OCI-LY1 (cell line): Measurements from ENCODE around the gene PCDHA2.
"Not testable (repeated sequence)": the region's sequence is repeated elsewhere in the genome, so short reads cannot be mapped to it uniquely, and the experiment has no call there.

Source experiments
- H2AFZ ChIP-seq: fragments of 200-600 bp; sonication (generic), shearing (Covaris generic); 2 replicates; pipeline ENCODE4 v1.6.0; 2014; ENCODE audit warnings: antibody characterized with exemption, mild to moderate bottlenecking, low read length
- H3F3A ChIP-seq: fragments of 200-600 bp; sonication (generic), shearing (Covaris generic); 2 replicates; pipeline ENCODE4 v1.6.0; 2014; ENCODE audit warnings: mild to moderate bottlenecking, antibody characterized with exemption, low read length, moderate library complexity; ENCODE audit not compliant: insufficient read depth
- H3K27ac ChIP-seq: fragments of 200-600 bp; sonication (generic); 2 replicates; pipeline ENCODE4 v1.5.1; 2014; ENCODE audit warnings: low read length, mixed run types, mild to moderate bottlenecking, low read depth; ENCODE audit not compliant: poor library complexity, severe bottlenecking
- H3K27me3 ChIP-seq: fragments of 200-600 bp; sonication (generic); 2 replicates; pipeline ENCODE4 v1.6.0; 2014; ENCODE audit warnings: antibody characterized with exemption, mild to moderate bottlenecking, low read length, moderate library complexity; ENCODE audit not compliant: insufficient read depth
- H3K36me3 ChIP-seq: fragments of 200-600 bp; sonication (generic); 2 replicates; pipeline ENCODE4 v1.6.1; 2014; ENCODE audit warnings: mild to moderate bottlenecking, antibody characterized with exemption, low read length, moderate library complexity, mixed read lengths; ENCODE audit not compliant: insufficient read depth
- H3K4me1 ChIP-seq: fragments of 200-600 bp; sonication (generic); 2 replicates; pipeline ENCODE4 v1.5.1; 2014; ENCODE audit warnings: mild to moderate bottlenecking, low read length, moderate library complexity; ENCODE audit not compliant: insufficient read depth, severe bottlenecking
- H3K4me2 ChIP-seq: fragments of 200-600 bp; sonication (generic), shearing (Covaris generic); 2 replicates; pipeline ENCODE4 v1.6.1; 2014; ENCODE audit warnings: low read length
- H3K4me3 ChIP-seq: fragments of 200-600 bp; sonication (generic); 2 replicates; pipeline ENCODE4 v1.5.1; 2014; ENCODE audit warnings: low read length, low read depth, mild to moderate bottlenecking, mixed read lengths; ENCODE audit not compliant: poor library complexity, severe bottlenecking
- H3K79me2 ChIP-seq: fragments of 200-600 bp; shearing (Covaris generic); 2 replicates; pipeline ENCODE4 v1.6.1; 2016; ENCODE audit warnings: mixed run types, low read length, mixed read lengths; ENCODE audit not compliant: insufficient read depth
- H3K9ac ChIP-seq: fragments of 200-600 bp; sonication (generic), shearing (Covaris generic); 2 replicates; pipeline ENCODE4 v1.6.1; 2014; ENCODE audit warnings: mild to moderate bottlenecking, low read length, mixed read lengths
- H3K9me2 ChIP-seq: fragments of 200-600 bp; sonication (generic), shearing (Covaris generic); 2 replicates; pipeline ENCODE4 v1.6.1; 2014; ENCODE audit warnings: low read depth, mild to moderate bottlenecking, low read length, mixed read lengths
- H3K9me3 ChIP-seq: fragments of 200-600 bp; shearing (Covaris generic); 2 replicates; pipeline ENCODE4 v1.6.1; 2014; ENCODE audit warnings: low read length, mixed read lengths
- H4K20me1 ChIP-seq: fragments of 200-600 bp; sonication (generic), shearing (Covaris generic); 2 replicates; pipeline ENCODE4 v1.6.0; 2016; ENCODE audit warnings: mild to moderate bottlenecking, low read length; ENCODE audit not compliant: insufficient read depth
- EZH2 ChIP-seq: fragments of 200-600 bp; sonication (generic), shearing (Covaris generic); IDR thresholded peaks from 2 replicates; pipeline ENCODE4 v1.8.0; 2017; ENCODE audit warnings: borderline replicate concordance, mixed run types, mild to moderate bottlenecking, antibody characterized with exemption, low read length, moderate library complexity, mixed read lengths
- TF ChIP-seq, protein P1 (sequence below): fragments of 200-600 bp; sonication (generic), shearing (Covaris generic); IDR thresholded peaks from 2 replicates; pipeline ENCODE4 v1.5.1; 2017; ENCODE audit warnings: mild to moderate bottlenecking, antibody characterized with exemption, low read length, moderate library complexity, mixed read lengths

PCDHA2 gene

DNA sequence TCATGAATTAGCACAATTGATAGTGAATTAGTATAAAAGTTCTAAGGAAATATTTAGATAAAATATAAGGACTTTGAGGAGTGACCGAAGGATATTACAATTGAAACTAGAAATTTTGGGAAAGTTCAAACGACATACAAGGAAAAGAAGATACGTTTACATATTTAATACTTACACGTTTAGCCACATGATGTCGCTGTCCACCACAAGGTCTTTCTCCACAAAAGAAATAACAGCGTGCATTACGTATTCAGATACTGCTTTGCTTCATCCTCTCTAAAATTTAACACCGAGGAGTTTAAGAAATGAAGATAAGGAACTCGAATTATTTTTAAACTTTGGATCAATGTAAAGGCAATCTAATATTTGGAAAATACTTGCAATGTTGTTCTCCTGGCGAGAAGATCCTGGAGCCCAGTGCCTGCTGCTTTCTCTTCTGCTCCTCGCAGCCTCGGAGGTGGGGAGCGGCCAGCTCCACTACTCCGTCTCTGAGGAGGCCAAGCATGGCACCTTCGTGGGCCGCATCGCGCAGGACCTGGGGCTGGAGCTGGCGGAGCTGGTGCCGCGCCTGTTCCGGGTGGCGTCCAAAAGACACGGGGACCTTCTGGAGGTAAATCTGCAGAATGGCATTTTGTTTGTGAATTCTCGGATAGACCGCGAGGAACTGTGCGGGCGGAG, 6.3 kb downstream of the PCDHA2 start, which contains the start of gene PCDHA3:
TSS of gene PCDHA3 (plus strand) at position 242 of the 678 bp plus-strand sequence.
- no peaks in the 10 kb centered on the region for H3K27me3 ChIP-seq
- H3K9me2 ChIP-seq, result no peaks in the 10 kb centered on the region
- H4K20me1 ChIP-seq, result no peaks in the 10 kb centered on the region
- H3K79me2 ChIP-seq, result no peaks in the 10 kb centered on the region
- no peak within 1 kb of the TSS for H3K4me2 ChIP-seq
- H3K4me3 ChIP-seq, result no peak within 1 kb of the TSS
- no peaks in the 10 kb centered on the region for H3K36me3 ChIP-seq
- H3K9ac ChIP-seq, result no peak within 1 kb of the TSS
- no peak within 1 kb of the TSS for H3K27ac ChIP-seq
- TF ChIP-seq EZH2, result no peak
- TF ChIP-seq, protein P1, sequence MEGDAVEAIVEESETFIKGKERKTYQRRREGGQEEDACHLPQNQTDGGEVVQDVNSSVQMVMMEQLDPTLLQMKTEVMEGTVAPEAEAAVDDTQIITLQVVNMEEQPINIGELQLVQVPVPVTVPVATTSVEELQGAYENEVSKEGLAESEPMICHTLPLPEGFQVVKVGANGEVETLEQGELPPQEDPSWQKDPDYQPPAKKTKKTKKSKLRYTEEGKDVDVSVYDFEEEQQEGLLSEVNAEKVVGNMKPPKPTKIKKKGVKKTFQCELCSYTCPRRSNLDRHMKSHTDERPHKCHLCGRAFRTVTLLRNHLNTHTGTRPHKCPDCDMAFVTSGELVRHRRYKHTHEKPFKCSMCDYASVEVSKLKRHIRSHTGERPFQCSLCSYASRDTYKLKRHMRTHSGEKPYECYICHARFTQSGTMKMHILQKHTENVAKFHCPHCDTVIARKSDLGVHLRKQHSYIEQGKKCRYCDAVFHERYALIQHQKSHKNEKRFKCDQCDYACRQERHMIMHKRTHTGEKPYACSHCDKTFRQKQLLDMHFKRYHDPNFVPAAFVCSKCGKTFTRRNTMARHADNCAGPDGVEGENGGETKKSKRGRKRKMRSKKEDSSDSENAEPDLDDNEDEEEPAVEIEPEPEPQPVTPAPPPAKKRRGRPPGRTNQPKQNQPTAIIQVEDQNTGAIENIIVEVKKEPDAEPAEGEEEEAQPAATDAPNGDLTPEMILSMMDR, result peak; percentile 15; the same call in 1 of the 2 replicates
- no peaks in the 10 kb centered on the region for H3F3A ChIP-seq
- H3K4me1 ChIP-seq, result no peaks in the 10 kb centered on the region
- no peaks in the 10 kb centered on the region for H3K9me3 ChIP-seq
- no peak within 1 kb of the TSS for H2AFZ ChIP-seq

DNA sequence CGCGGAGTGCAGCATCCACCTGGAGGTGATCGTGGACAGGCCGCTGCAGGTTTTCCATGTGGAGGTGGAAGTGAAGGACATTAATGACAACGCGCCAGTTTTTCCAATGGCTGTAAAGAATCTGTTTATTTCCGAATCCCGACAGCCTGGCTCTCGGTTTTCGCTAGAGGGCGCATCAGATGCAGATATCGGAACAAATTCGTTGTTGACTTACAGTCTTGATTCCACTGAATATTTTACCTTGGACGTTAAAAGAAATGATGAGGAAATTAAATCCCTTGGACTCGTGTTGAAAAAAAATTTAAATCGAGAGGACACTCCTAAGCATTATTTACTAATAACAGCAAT, 6.8 kb downstream of the PCDHA2 start:
- no peak overlapping the region for H3K9ac ChIP-seq
- no peak overlapping the region for H3K4me2 ChIP-seq
- H3K27me3 ChIP-seq, result no peaks in the 10 kb centered on the region
- H3K4me1 ChIP-seq, result no peaks in the 10 kb centered on the region
- H3F3A ChIP-seq, result no peaks in the 10 kb centered on the region
- no peak for TF ChIP-seq EZH2
- TF ChIP-seq, protein P1, result no peak
- H4K20me1 ChIP-seq, result no peaks in the 10 kb centered on the region
- no peaks in the 10 kb centered on the region for H3K9me2 ChIP-seq
- H3K4me3 ChIP-seq, result no peak overlapping the region
- no peak overlapping the region for H3K27ac ChIP-seq
- no peaks in the 10 kb centered on the region for H3K9me3 ChIP-seq
- H2AFZ ChIP-seq, result no peak overlapping the region
- H3K79me2 ChIP-seq, result no peaks in the 10 kb centered on the region
- H3K36me3 ChIP-seq, result no peaks in the 10 kb centered on the region

- H3K4me2 ChIP-seq, H3K9me2 ChIP-seq, H3K79me2 ChIP-seq, H3K27ac ChIP-seq, H3F3A ChIP-seq, H2AFZ ChIP-seq, H3K27me3 ChIP-seq, H4K20me1 ChIP-seq, H3K36me3 ChIP-seq, H3K9ac ChIP-seq, H3K9me3 ChIP-seq, H3K4me3 ChIP-seq, H3K4me1 ChIP-seq: not testable (repeated sequence)
Observed at GRCh38 chr5:140802381-140802780, 7.7 kb downstream of the PCDHA2 start.

- no peaks in the 10 kb centered on the region for H3K4me1 ChIP-seq
- H3K4me2 ChIP-seq, result no peak overlapping the region
- H4K20me1 ChIP-seq, result no peaks in the 10 kb centered on the region
- TF ChIP-seq, protein P1, result no peak
- TF ChIP-seq EZH2, result no peak
- no peak overlapping the region for H2AFZ ChIP-seq
- H3K4me3 ChIP-seq, result no peak overlapping the region
- H3K27me3 ChIP-seq, result no peaks in the 10 kb centered on the region
- no peaks in the 10 kb centered on the region for H3K36me3 ChIP-seq
- H3K27ac ChIP-seq, result no peak overlapping the region
- no peak overlapping the region for H3K9ac ChIP-seq
- no peaks in the 10 kb centered on the region for H3K9me3 ChIP-seq
- no peaks in the 10 kb centered on the region for H3K79me2 ChIP-seq
- H3K9me2 ChIP-seq, result no peaks in the 10 kb centered on the region
- H3F3A ChIP-seq, result no peaks in the 10 kb centered on the region
Observed at GRCh38 chr5:140802781-140803271, 8.2 kb downstream of the PCDHA2 start.
